HG03442 (cell line): ENCODE results near the gene RASA3.

ENCODE experiments used
- ATAC-seq: cut with Tn5 transposase; IDR thresholded peaks from one replicate; pipeline ENCODE4 v1.9.1; 2021; ENCODE audit warnings: mild to moderate bottlenecking, moderate library complexity; ENCODE audit not compliant: unreplicated experiment

RASA3 gene

DNA sequence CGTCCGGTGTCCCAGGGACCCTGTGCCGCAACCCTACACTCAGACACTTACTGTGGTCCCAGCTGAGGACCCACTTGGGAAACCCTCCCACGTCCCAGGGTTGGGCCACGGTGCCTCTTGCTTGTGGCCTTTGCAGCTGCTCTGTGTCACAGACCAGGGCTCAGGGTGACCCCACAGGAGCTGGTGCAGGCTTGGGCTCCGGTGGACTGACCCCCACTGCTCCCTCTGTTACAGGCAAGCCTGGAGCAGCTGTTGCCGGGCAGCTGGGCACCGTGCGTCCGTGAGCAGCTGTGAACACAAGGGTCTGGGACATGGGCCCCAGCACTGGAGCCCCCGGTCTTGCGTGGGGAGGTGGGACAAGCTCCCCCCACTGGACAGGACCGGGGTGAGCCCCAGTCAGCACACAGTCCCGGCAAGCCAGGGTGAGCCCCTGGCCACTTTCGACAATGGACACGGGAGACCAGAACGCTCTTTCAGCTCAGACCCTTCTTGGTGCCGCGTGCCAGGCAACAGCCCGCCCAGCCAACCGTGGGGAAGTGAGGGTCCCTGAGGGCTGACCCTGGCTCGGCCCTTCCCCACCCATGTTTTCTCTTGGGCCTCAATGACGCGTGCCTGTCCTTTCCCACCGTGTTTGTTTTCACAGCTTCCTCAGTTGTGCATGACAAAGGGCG, 92.8 kb downstream of the RASA3 start:
- no peak for ATAC-seq

DNA sequence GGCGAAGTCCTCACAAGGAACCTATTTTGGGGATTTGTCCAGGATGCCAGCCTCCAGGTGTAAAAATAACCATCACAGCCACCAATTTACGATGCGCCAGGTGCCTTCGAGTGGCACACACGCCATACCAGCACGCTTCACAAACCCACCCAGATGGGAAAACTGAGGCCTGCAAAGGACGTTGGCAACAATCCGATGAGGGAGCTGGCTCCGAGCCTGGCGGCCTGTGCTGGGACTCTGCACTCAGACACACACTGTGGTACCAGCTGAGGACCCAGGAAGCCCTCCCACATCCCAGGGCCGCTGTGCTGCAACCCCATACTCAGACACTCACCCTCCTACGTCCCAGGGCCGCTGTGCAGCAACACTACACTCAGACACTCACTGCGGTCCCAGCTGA, 93.5 kb downstream of the RASA3 start:
- no peak for ATAC-seq

DNA sequence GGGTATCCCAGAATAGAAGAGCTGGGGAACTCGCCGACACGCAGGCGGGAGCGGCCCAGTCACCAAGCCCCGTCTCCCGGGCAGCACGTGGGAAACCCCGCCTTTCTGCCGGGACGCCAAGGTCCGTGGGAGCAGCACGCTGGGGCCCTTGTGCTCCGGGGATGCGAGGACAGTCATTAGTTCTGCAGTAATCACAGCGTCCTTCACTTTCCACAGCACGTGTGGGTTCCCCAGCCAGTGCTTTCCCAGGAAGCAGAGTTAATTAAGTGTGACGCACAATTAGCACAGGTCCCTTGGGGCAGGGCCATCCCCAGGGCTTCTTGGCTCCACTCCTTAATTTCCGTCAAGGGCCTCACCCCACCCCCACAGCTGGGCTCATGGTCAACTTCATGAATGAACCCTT, 94.2 kb downstream of the RASA3 start:
- no peak for ATAC-seq

DNA sequence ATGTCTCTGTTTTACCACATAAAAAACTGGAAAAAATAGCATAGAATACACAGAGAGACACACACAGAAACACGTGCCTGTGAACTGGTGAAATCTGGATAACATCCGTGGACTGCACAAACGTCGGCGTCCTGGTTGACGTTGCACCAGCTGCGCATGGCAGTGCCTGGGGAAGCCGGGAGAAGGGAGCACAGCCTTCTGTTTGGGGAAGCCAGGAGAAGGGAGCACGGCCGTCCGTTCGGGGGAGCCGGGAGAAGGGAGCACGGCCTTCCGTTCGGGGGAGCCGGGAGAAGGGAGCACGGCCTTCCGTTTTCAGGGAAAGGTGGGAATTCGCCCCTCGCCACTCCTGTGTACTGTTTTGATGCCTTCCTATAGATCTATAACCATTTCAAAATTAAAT, 94.7 kb downstream of the RASA3 start:
- ATAC-seq: no peak

DNA sequence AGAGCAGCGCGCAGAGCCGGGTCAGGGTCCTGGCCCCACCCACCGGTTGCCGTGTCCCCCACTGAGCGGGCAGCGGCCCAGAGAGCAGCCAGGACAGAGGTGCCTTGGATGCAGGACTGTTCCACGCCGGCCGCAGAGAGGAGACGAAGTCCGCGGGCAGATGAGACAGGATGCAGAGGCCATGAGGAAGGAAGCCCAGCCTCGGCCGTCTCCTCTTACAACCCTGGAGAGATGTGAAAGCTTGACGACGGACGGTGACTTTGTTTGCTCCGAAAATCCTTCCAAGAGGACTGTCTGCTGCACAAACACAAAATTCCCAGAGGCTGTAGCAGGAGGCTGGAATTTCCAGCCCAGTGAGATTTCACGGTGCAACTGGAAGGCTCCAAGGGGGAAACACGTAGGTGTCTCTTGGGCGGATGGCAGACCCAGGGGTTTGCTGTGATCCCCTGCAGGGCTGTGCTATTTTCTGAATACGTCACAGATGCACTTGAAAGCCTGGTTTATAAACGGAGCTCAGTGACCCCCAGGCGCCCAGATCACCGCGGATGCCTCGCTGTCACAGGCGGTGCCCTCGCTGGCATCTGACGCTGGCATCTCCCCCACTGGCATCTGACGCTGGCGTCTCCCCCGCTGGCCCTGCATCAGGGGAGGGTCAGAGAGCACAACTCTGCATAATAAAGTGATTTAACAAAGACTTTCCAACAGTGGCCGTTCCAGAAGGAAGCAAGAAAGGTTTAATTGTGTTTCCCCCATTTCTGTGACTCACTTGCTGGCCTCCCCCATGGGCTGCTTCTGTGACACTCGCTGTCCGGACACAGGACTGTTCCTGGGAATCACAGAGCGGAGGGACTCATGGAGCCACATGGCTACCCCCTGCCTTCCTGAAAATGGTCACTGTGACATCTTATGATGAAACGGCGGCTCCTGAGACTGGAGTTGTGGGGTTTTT, 96.6 kb downstream of the RASA3 start:
- no peak for ATAC-seq

DNA sequence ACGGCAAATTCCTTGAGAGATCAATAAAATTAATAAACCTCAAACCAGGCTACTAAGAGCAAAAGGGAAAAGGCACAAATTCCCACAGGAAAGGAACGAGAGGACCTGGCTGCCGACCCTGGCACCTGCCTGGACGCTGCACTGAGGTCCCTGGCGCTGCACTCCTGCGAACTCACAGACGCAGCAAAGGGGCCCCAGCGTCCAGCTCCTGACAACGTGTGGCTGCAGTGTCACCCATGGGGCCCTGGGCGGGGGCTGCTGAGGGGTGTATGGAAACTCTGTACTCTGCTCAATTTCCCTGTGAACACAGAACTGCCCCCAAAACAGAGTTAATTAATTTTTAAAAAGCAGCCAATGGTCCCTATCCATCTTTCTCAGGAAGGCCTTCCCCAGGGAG, 97.2 kb downstream of the RASA3 start:
- ATAC-seq: no peak

DNA sequence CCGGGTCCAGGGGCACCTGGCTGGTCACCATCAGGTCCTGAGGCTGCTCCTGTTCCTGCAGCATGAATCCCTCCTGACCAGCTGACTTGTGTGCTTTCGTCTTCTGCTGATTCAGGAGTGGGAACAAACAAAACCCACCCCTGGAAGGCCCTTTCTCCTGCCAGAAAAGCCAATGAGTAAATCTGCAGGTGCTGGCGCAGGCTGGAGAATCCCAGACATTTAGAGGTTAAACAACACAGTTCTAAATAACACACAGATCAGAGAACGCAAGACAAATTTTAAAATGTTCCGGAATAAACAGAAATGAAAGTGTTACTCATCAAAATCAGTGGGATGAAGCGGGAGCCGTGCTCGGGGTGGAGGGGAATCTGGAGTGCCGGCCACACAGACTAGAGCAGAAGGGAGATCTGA, 97.9 kb downstream of the RASA3 start:
- ATAC-seq: no peak

DNA sequence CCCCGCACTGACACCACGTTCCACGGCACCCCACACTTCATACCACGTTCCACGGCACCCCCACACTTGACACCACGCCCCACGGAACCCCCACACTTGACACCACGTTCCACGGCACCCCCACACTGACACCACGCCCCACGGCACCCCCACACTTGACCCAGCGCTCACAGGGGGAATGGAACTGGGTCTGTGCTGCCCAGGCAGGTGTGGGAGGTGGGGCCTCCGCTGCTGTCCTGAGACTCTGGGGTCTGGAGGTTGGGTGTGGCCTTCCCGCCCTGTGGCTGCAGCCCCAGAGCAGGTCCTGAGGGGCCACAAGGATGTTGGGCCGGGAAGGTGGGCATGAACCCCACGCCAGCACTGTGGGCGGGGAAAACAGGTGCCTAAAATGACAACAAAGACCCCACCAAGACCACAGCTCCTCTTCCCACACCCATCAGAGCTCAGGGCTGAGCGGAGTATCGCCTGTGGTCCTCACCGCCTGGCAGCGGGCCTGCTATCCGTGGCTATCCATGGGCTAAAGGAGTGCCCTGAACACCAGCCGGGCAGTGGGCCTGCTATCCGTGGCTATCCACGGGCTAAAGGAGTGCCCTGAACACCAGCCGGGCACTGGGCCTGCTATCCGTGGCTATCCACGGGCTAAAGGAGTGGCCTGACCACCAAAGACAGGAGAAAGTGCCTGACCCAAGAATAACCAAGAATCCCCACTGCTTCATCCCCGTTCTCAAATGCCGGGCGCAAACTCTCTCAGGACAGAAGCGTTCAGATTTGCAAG, 98.7 kb downstream of the RASA3 start:
- ATAC-seq: no peak

DNA sequence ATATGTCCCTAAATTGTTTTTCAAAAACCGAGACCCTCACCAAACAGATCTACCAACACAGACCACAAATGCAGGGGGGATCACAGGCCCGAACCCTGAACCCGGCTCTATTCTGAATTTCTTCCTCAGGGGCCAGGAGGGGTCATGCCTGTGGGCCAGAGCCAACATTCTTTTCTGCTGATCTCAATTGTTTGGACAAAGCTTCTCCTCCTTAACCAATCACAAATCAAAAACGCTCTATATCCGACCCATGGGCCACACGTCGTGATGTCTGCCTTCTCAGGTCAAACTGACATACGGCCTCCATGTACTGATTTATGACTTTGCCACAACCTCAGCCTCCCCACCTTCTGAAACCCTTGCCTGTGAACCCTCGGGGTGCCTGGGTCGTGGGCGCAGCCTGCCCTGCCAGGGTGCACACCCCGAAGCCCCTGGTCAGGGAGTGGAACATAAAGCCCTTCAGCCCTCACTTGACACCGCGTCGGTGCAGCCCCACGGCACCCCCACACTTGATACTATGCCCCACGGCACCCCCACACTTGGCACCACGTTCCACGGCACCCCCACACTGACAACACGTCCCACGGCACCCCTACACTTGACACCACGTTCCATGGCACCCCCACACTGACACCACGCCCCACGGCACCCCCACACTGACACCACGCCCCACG, 100.2 kb downstream of the RASA3 start:
- ATAC-seq: no peak

DNA sequence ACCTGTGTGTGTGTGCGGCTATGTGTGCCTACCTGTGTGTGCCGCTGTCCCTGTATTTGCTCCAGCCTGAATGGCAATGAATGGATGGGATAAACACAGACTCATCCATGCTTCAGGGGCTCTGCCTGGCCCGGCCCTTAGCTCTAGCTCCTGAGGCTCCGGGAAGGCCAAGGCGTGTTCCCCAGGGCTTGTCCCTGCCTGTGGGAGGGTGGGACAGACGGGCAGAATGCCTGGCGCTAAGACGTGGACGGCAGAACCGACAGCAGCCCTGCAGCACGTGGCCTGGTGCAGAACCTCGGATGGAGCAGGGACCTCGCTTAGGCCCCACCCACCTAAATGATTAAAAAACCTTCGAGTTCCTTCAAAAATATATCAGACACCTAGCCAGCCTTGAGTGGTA, 100.8 kb downstream of the RASA3 start:
- ATAC-seq: no peak

DNA sequence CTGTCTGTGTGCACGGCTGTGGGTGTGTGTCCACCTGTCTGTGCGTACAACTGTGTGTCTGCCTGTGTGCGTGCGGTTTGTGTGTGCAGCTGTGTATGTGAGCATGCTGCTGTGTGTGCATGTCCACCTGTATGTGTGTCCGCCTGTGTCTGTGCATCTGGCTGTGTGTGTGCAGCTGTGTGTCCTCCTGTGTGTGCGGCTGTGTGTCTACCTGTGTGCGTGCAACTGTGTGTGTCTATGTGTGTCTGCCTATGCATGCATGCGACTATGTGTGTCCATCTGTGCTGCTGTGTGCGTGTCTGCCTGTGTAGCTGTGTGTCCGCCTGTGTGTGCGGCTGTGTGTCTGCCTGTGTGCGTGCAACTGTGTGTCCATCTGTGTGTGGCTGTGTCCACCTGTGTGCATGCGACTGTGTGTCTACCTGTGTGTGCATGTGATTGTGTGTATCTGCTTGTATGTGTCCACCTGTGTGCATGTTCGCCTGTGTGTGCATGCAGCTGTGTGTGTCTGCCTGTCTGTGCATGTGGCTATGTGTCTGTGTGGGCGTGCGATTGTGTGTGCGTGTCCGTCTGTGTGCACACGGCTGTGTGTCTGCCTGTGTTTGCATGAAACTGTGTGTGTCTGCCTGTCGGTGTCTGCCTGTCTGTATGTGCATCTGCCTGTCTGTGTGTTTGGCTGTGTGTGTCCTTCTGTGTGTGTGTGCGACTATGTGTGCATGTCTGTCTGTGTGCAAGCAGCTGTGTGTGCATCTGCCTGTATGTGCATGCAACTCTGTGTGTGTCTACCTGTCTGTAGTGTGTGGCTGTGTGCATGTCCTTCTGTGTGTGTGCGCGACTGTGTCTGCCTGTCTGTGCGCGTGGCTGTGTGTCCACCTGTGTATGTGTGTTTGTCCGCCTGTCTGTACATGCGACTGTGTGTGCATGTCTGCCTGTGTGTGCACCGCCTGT, 101.5 kb downstream of the RASA3 start:
- ATAC-seq: no peak

DNA sequence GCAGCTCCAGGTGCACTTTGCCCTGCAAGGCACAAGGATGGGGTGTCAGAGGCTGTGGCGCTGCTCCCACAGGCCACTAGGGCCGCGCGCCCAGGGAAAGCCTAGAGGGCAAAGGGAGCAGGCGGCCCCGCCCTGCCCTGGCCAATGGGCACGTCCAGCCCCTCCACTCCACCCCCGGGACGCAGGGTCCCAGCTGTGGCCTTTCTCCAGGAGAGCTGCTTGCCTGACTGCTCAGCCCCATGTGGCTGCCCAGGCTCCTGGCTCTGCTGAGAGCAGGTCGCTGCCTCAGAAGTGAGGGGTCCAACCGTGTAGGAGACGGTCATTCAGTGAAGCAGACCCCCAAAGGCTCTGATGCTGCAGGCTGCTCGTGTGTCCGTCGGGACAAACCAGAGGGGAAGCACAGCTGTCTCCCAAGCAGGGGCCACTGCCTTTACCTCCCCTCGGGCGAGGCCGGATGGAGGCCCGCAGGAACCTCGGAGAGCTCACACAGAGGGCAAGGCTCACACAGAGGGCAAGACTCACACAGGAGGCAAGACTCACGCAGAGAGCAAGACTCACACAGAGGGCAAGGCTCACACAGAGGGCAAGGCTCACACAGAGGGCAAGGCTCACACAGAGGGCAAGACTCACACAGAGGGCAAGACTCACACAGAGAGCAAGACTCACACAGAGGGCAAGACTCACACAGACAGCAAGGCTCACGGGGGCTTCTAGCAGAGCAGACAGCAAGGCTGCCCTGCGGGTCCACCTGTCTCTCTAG, 102.4 kb downstream of the RASA3 start:
- no peak for ATAC-seq

DNA sequence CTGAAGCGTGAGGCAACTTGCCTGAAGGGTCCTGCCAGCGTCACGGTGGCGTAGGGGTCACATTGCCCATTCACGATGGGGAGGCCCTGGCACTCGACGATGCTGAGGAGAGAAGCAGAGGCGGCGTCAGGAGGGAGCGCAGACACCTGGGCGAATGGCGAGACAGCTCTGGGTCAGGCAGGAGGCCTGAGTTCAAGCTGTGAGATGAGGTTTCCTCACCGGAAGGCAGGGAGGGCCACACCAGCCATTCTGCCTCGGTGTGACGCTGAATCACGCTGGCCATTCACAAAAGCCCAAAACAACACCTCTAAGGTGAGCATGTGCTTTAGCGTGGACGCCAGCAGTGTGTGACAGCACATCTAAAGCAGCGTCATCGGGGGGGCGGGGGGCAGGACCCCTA, 104.6 kb downstream of the RASA3 start:
- no peak for ATAC-seq

DNA sequence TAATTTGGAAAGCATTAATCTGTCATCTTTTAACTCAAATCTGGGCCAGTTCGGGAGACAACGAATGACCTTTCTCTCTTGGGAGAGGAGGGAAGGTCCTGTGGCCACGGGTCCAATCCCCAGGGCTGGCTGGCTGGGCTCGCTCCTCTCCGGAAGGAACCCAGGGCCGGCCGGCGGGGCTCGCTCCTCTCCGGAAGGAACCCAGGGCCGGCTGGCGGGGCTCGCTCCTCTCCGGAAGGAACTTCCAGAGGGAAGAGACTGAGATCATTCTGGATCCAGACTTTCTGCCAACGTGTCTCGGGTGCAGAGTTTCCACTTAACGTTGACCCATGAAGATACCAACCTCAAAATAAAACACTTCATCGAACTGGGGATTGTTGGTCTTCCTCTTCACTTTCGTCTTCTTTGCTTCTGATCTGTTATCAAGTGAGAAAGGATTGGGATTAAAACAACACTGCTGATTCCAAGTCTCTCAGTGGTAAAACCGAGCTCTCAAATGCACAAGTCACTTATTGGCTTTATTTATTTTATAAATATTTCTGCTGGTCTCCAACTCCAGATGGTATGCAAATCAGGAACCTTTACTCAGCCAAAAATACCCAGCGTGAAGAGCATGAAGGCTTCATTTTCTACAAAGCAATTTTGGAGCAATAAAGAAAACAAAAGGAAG, 105.2 kb downstream of the RASA3 start:
- no peak for ATAC-seq

DNA sequence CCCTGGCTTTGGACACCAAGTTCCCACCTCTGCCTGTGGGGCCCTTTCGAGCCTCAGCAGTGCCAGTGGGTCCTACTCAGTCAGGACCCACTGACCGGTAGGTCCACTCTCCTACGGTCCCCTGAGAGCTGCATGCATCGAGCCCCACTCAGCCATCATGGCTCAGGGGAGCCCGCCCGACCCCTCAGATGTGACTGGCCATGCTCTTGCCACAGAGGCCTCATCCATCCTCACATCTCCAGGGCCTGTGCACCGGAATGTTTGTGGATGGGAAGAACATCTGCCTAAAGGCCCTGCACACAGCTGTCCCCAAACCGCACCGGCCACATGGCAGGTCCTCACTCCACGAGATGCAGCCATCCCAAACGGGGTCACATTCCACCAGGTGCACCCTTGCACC, 105.9 kb downstream of the RASA3 start:
- no peak for ATAC-seq

DNA sequence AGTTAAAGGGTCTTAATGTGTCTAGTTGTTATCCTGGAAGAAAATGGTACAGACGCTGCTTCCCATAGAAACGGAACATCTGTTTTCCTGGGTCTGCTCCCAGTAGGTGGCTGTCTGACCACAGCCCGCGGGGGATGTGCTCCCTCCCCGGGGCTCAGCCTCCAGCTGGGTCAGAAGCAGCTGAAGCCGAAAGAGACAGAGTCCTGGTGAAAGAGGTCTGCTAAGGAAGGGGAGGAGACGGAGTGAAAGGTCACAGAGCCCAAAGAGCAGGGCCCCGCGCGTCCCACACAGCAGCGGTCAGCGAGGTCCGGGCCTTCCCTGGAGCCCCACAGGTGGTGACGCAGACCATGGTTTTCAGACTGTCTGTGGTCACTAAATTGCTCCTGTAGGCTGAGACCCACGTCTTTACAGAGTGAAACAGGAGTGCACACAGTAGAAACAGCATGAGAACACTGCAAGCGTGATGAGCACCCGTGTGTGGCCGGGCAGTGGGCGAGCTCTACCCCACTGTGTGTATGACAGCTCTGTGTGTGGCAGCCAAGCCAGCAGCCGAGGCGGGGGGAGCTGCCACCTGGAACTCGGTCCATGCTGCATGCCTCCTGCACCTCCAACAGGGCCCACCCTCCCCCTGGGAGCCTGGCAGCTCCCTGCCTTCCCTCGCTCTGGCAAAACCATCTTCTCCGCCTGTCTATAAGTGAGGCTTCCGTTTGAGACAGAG, 106.5 kb downstream of the RASA3 start:
- no peak for ATAC-seq

DNA sequence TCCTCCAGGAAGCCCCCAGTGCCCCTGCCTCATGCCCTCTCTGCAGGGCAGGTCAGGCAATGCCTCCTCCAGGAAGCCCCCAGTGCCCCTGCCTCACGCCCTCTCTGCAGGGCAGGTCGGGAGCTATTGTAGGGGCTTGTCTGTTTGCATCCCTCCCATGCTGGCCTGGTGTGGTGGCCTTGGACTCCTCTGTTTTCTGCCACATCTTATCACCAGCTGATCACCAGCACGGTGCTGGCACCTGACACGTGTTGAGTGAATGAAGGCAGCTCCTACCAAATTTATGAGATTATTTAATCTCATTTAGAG, 107.1 kb downstream of the RASA3 start:
- no peak for ATAC-seq
